SKM-1 (cell line): Measurements from ENCODE around the gene IKZF1.

ENCODE experiments used
- DNase-seq: peaks from one replicate; lab custom pipeline; 2025; ENCODE audit not compliant: unreplicated experiment; lab: John Stamatoyannopoulos, UW

Gene IKZF1

GRCh38 chr7:50282813-50283605 lies 21.5 kb upstream of the IKZF1 start:
- no peak for DNase-seq

- DNase-seq: no peak
Measured at GRCh38 chr7:50283731-50284130, 20.8 kb upstream of the IKZF1 start.

GRCh38 chr7:50284296-50284695 lies 20.2 kb upstream of the IKZF1 start:
- DNase-seq: no peak

GRCh38 chr7:50285269-50285668 lies 19.2 kb upstream of the IKZF1 start:
- no peak for DNase-seq

GRCh38 chr7:50287129-50287528 lies 17.4 kb upstream of the IKZF1 start:
- no peak for DNase-seq

GRCh38 chr7:50292165-50292757 lies 12.3 kb upstream of the IKZF1 start:
- DNase-seq: no peak

GRCh38 chr7:50292763-50293162 lies 11.8 kb upstream of the IKZF1 start:
- DNase-seq: no peak

- no peak for DNase-seq
Measured at GRCh38 chr7:50293509-50294179, 10.9 kb upstream of the IKZF1 start.

GRCh38 chr7:50295133-50295532 lies 9.4 kb upstream of the IKZF1 start:
- DNase-seq: no peak

GRCh38 chr7:50296799-50297198 lies 7.7 kb upstream of the IKZF1 start:
- no peak for DNase-seq

GRCh38 chr7:50298811-50299562 lies 5.5 kb upstream of the IKZF1 start:
- DNase-seq: no peak

- no peak for DNase-seq
Measured at GRCh38 chr7:50300336-50300735, 4.2 kb upstream of the IKZF1 start.

- DNase-seq: no peak
Measured at GRCh38 chr7:50302486-50303334, 1.8 kb upstream of the IKZF1 start.

GRCh38 chr7:50303335-50304128 lies 984 bp upstream of the IKZF1 start:
- DNase-seq: no peak

GRCh38 chr7:50304911-50305582 lies 531 bp downstream of the IKZF1 start:
- no peak for DNase-seq

- no peak for DNase-seq
Measured at GRCh38 chr7:50305583-50306493, 1.3 kb downstream of the IKZF1 start.

GRCh38 chr7:50306494-50307367 lies 2.2 kb downstream of the IKZF1 start:
- DNase-seq: peak; percentile 36
